NCI-H748 (cell line): ENCODE results near the gene PDGFC.

Experiments used
- DNase-seq: peaks from one replicate; lab custom pipeline; 2025; ENCODE audit not compliant: unreplicated experiment; lab: John Stamatoyannopoulos, UW

PDGFC gene

GRCh38 chr4:156971676-156972378 lies at the start of gene PDGFC:
Gene PDGFC, minus strand, starts transcription at chr4:156971799. Its CDS starts 896 bp downstream, at chr4:156970903.
- peak; percentile 73 for DNase-seq

GRCh38 chr4:157020882-157021281 lies 49.3 kb upstream of the PDGFC start:
- no peak for DNase-seq

GRCh38 chr4:157018920-157019490 lies 47.4 kb upstream of the PDGFC start:
- no peak for DNase-seq

GRCh38 chr4:157014621-157015591 lies 43.3 kb upstream of the PDGFC start:
- no peak for DNase-seq

- no peak for DNase-seq
Observed at GRCh38 chr4:157013656-157014055, 42.1 kb upstream of the PDGFC start.

- no peak for DNase-seq
Observed at GRCh38 chr4:157012781-157013180, 41.2 kb upstream of the PDGFC start.

- DNase-seq, result no peak
Observed at GRCh38 chr4:157012296-157012695, 40.7 kb upstream of the PDGFC start.

GRCh38 chr4:157010630-157011029 lies 39.0 kb upstream of the PDGFC start:
- no peak for DNase-seq

GRCh38 chr4:157005831-157006230 lies 34.2 kb upstream of the PDGFC start:
- no peak for DNase-seq

GRCh38 chr4:157005193-157005592 lies 33.6 kb upstream of the PDGFC start:
- no peak for DNase-seq

- no peak for DNase-seq
Observed at GRCh38 chr4:157004279-157005161, 32.9 kb upstream of the PDGFC start.

- peak; percentile 12 for DNase-seq
Observed at GRCh38 chr4:156999175-156999517, 27.5 kb upstream of the PDGFC start.

- no peak for DNase-seq
Observed at GRCh38 chr4:156998500-156999174, 27.0 kb upstream of the PDGFC start.

GRCh38 chr4:156992943-156993342 lies 21.3 kb upstream of the PDGFC start:
- DNase-seq, result no peak

- DNase-seq, result no peak
Observed at GRCh38 chr4:156991161-156991560, 19.6 kb upstream of the PDGFC start.

GRCh38 chr4:156983366-156983765 lies 11.8 kb upstream of the PDGFC start:
- DNase-seq, result no peak

- no peak for DNase-seq
Observed at GRCh38 chr4:156981262-156981769, 9.7 kb upstream of the PDGFC start.

GRCh38 chr4:156977435-156978160 lies 6.0 kb upstream of the PDGFC start:
- no peak for DNase-seq

- no peak for DNase-seq
Observed at GRCh38 chr4:156976147-156976546, 4.5 kb upstream of the PDGFC start.
